ENCODE results near the gene ESPNL.

ESPNL gene

DNA sequence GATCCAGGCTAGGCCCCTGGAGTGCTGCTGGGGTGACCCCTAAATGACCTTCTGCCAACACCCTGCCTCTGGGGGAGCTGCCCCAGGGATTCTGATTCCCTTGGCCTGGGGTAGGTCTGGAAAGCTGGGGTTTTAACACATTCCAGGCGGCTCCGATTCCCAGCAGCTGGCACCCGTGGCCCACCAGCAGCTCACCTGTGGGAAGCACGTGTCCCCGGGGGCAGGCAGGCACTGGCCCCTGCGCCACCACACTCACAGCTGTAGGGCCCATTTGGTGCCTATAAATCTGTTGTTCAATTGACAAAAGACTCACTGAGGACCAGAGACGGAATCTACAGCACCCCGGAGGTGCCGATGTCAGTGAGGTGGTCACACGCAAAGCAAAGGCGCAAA is 34.2 kb downstream of the ESPNL start:
- H3K36me3 Mint-ChIP-seq (ENCODE audit: insufficient read depth), result no peaks in the 10 kb centered on the region
- no peak overlapping the region for H3K4me3 Mint-ChIP-seq
- H3K27ac Mint-ChIP-seq (ENCODE audit: low read depth), result no peak overlapping the region
- H3K27me3 Mint-ChIP-seq, result no peaks in the 10 kb centered on the region
- H3K9me3 Mint-ChIP-seq, result no peaks in the 10 kb centered on the region
- H3K4me1 Mint-ChIP-seq, result no peaks in the 10 kb centered on the region
- DNase-seq (ENCODE audit: low spot score in 2 of 2), result no peak
- ATAC-seq (replicated peaks; ENCODE audit: extremely low read depth, poor library complexity, severe bottlenecking), result no peak

DNA sequence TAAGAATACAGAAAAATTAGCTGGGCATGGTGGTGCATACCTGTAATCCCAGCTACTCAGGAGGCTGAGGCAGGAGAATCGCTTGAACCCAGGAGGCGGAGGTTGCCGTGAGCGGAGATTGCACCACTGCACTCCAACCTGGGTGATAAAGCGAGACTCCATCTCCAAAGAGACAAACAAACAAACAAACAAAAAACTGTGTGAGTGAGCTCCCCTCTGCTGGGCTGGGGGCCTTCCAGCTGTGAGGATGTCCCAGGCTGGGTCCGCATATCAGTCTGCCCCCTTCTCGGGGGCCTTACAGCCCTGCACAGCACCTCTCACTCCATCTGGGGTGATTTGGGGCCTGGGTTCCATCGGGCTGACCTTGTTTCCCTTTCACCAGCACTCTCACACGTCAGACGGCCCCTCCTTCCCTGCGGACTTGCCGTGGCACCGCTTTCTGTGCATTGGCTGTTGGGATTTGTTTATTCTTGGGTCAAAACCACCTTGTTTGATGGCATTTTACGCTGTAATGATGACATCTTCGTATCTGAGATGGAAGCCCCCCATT is 35.5 kb downstream of the ESPNL start:
- no peak overlapping the region for H3K4me3 Mint-ChIP-seq

DNA sequence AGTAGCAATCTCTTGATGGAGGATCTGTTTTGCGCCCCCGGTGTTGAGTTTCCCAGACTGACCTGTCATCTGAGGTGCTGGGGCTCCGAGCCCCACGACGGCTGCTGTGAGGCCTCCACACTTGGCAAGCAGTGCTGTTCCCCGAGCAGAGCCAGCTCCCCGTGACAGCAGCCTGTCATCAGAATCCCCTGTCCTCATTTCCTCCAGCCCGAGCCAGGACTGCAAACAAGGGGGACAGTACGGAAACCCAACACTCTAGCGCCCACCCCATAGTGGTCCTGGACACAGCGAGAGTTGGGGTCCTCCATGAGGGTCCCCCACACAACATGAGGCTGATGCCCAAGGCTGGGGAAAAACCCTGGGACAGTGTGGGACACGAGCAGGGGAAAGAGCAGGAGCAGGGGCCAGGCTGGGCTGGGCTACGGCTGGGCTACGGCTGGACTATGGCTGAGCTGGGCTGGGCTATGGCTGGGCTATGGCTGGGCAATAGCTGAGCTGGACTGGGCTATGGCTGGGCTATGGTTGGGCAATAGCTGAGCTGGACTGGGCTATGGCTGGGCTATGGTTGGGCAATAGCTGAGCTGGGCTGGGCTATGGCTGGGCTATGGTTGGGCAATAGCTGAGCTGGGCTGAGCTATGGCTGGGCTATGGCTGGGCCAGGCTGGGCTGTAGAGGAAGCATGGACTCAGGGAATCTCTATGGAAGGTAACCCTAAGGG is 36.8 kb downstream of the ESPNL start:
- DNase-seq (ENCODE audit: low spot score in 2 of 2) (no peak), ATAC-seq (replicated peaks; ENCODE audit: extremely low read depth, poor library complexity, severe bottlenecking) (no peak)
- Mint-ChIP-seq H3K36me3 (ENCODE audit: insufficient read depth) (no peaks in the 10 kb centered on the region), H3K4me1 (peaks cover 8% of the 10 kb centered on the region), H3K9me3 (no peaks in the 10 kb centered on the region), H3K27me3 (no peaks in the 10 kb centered on the region), H3K4me3 (no peak overlapping the region), H3K27ac (ENCODE audit: low read depth) (no peak overlapping the region)

More for the DNA sequence above, 35.5 kb downstream of the ESPNL start:
- Mint-ChIP-seq H3K27ac (ENCODE audit: low read depth) (no peak overlapping the region), H3K36me3 (ENCODE audit: insufficient read depth) (no peaks in the 10 kb centered on the region), H3K4me1 (no peaks in the 10 kb centered on the region), H3K27me3 (no peaks in the 10 kb centered on the region), H3K9me3 (no peaks in the 10 kb centered on the region)
- no peak for DNase-seq (ENCODE audit: low spot score in 2 of 2)
- no peak for ATAC-seq (replicated peaks; ENCODE audit: extremely low read depth, poor library complexity, severe bottlenecking)

DNA sequence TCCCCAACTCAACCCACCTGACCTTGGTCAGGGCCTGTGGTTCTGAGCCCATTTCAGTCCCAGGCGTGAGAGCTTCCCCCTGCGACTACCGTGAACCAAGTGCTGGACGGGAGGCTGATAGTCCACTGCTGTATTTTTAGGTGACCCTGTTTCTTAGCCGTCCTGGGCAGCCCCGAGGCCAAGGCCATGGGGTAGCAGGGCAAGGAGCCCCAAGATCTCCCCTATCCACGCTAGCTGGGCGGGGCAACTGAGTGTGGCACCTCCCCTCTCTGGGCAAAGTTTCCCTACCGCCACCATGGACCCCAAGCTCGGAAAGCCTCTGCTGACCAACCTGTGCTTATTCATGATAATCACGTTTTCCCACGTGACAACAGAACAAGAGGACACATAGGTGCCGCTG is 37.7 kb downstream of the ESPNL start:
- H3K36me3 Mint-ChIP-seq (ENCODE audit: insufficient read depth), result no peaks in the 10 kb centered on the region
- peaks cover 10% of the 10 kb centered on the region for H3K4me1 Mint-ChIP-seq
- no peak overlapping the region for H3K27ac Mint-ChIP-seq (ENCODE audit: low read depth)
- DNase-seq (ENCODE audit: low spot score in 2 of 2) (no peak), ATAC-seq (replicated peaks; ENCODE audit: extremely low read depth, poor library complexity, severe bottlenecking) (no peak)
- H3K9me3 Mint-ChIP-seq, result no peaks in the 10 kb centered on the region
- no peaks in the 10 kb centered on the region for H3K27me3 Mint-ChIP-seq
- no peak overlapping the region for H3K4me3 Mint-ChIP-seq

DNA sequence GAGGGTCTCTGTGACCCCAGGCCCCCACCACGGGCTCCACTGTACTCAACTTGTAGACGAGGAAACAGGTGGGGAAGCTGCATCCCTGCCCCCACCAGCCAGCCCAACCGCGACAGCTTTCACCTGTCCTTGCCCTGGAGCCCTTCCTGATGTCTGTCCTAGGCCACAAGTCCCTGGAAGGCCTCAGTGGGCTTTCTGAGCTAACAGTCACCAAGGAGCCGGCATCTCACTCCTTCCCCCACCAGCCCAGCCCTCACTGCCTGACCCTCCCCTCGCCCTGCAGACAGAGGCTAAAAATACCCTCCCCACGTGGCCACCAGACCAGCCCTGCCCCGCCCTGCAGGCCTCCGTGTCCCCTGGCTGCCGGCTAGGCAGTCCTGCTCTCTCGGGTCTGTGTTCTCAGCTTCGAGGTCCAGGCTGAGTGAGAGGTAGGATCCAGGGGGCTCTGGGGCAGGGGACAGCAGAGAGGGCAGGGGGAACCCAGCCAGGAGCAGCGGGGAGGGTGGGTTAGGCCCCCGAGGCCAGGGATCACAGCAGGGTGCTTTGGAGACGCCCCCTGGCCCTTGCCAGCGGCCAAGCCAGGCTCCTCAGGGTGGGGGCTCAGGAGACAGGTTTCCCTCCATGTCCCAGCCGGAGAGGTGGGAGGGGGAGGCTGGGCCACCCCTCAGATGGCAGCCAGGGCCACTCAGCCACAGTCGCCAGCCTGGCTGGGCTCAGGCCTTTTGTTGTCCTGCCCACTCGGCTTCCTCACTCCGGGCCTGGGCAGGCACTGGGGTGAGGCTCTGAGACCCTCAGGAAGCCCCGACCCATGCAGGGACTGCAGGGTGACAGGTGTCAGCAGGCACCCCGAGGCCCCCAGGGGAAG is 38.4 kb downstream of the ESPNL start, which contains the start of gene KLHL30:
KLHL30 (plus strand) TSS at position 338 of the 865 bp plus-strand sequence. CDS start 2,087 bp downstream, outside the sequence.
- Mint-ChIP-seq H3K4me1 (peaks cover 10% of the 10 kb centered on the region), H3K4me3 (no peak within 1 kb of the TSS), H3K27ac (ENCODE audit: low read depth) (no peak within 1 kb of the TSS), H3K27me3 (no peaks in the 10 kb centered on the region), H3K9me3 (no peaks in the 10 kb centered on the region), H3K36me3 (ENCODE audit: insufficient read depth) (no peaks in the 10 kb centered on the region)
- no peak for DNase-seq (ENCODE audit: low spot score in 2 of 2)
- no peak for ATAC-seq (replicated peaks; ENCODE audit: extremely low read depth, poor library complexity, severe bottlenecking)

DNA sequence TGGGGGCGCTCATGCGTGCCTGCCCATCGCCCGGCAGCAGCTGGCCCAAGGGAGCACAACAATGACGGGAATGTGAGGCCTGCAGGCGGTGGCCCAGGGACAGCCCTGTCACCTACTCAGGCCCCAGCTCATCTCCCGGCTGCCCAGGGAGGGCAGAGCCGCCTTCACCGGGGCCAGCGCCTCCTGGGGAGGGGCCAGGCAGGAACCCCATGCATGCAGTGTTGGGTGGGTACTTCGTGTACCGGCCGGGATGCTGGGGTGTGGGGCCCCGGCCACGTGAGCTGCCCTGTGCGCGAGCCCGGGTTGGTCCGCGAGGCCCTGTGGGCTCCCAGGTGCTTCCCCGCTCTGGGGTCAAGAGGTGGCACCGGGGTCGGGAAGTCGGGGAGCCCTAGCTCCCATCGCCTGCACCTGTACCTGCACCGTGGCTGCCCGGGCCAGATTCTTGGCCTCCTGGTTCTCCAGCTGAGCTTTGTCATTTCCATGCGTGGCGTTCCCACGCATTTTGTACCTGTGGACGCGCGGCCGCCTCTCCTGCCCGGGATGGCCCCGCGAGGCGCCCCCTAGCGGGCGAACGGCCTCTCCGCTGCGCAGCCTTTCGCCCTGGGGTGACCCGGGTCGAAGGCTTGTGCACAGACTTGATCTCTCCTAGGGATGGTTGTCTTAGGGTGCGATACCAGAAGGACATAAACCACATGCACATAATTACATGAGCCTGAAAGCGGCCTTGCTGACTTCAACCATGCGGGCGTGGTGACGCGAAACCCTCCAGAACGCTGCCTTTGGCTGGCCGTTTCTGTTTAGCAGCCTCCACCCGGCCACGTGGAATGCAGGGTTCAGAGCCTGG is 39.3 kb downstream of the ESPNL start:
- Mint-ChIP-seq H3K4me1 (peaks cover 15% of the 10 kb centered on the region), H3K4me3 (no peak overlapping the region), H3K36me3 (ENCODE audit: insufficient read depth) (no peaks in the 10 kb centered on the region), H3K27me3 (no peaks in the 10 kb centered on the region), H3K27ac (ENCODE audit: low read depth) (no peak overlapping the region), H3K9me3 (no peaks in the 10 kb centered on the region)
- ATAC-seq (replicated peaks; ENCODE audit: extremely low read depth, poor library complexity, severe bottlenecking) (no peak), DNase-seq (ENCODE audit: low spot score in 2 of 2) (no peak)

DNA sequence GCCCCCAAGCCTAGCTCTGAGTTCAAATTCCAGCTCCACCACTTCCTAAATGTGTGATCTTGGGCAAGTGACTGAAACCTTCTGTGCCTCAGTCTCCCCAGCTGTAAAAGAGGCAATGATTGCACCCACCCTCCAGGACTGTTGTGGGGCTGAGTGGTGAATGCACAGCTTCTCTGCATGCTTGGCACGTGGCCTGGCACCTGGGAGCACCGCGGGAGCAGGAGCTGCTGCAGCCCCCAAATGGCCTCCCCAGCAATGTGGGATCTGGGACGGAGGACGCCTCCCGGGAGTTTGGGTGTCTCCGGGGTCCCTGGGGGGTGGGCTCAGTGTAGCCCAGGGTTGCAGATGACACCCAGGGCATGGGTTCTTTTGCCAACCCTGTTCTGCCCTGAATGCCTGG is 39.9 kb downstream of the ESPNL start:
- ATAC-seq (replicated peaks; ENCODE audit: extremely low read depth, poor library complexity, severe bottlenecking) (no peak), DNase-seq (ENCODE audit: low spot score in 2 of 2) (no peak)
- H3K27ac Mint-ChIP-seq (ENCODE audit: low read depth), result no peak overlapping the region
- H3K4me1 Mint-ChIP-seq, result peaks cover 15% of the 10 kb centered on the region
- no peaks in the 10 kb centered on the region for H3K36me3 Mint-ChIP-seq (ENCODE audit: insufficient read depth)
- H3K27me3 Mint-ChIP-seq, result no peaks in the 10 kb centered on the region
- H3K4me3 Mint-ChIP-seq, result no peak overlapping the region
- H3K9me3 Mint-ChIP-seq, result no peaks in the 10 kb centered on the region

DNA sequence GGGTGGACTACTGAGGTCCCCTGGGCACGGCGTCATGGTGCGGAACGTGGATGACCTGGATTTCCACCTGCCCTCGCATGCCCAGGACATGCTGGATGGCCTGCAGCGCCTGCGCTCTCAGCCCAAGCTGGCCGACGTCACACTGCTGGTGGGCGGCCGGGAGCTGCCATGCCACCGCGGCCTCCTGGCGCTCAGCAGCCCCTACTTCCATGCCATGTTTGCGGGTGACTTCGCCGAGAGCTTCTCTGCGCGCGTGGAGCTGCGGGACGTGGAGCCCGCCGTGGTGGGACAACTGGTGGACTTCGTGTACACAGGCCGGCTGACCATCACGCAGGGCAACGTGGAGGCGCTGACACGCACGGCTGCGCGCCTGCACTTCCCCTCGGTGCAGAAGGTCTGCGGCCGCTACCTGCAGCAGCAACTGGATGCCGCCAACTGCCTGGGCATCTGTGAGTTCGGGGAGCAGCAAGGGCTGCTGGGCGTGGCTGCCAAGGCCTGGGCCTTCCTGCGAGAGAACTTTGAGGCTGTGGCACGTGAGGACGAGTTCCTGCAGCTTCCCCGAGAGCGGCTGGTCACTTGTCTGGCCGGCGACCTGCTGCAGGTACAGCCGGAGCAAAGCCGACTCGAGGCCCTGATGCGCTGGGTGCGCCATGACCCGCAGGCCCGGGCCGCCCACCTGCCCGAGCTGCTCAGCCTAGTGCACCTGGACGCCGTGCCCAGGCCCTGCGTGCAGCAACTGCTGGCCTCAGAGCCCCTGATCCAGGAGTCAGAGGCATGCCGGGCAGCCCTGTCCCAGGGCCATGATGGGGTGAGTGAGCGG is 40.8 kb downstream of the ESPNL start:
- H3K27me3 Mint-ChIP-seq, result no peaks in the 10 kb centered on the region
- H3K27ac Mint-ChIP-seq (ENCODE audit: low read depth), result no peak overlapping the region
- peaks cover 15% of the 10 kb centered on the region for H3K4me1 Mint-ChIP-seq
- ATAC-seq (replicated peaks; ENCODE audit: extremely low read depth, poor library complexity, severe bottlenecking) (no peak), DNase-seq (ENCODE audit: low spot score in 2 of 2) (no peak)
- no peaks in the 10 kb centered on the region for H3K36me3 Mint-ChIP-seq (ENCODE audit: insufficient read depth)
- H3K9me3 Mint-ChIP-seq, result no peaks in the 10 kb centered on the region
- no peak overlapping the region for H3K4me3 Mint-ChIP-seq

DNA sequence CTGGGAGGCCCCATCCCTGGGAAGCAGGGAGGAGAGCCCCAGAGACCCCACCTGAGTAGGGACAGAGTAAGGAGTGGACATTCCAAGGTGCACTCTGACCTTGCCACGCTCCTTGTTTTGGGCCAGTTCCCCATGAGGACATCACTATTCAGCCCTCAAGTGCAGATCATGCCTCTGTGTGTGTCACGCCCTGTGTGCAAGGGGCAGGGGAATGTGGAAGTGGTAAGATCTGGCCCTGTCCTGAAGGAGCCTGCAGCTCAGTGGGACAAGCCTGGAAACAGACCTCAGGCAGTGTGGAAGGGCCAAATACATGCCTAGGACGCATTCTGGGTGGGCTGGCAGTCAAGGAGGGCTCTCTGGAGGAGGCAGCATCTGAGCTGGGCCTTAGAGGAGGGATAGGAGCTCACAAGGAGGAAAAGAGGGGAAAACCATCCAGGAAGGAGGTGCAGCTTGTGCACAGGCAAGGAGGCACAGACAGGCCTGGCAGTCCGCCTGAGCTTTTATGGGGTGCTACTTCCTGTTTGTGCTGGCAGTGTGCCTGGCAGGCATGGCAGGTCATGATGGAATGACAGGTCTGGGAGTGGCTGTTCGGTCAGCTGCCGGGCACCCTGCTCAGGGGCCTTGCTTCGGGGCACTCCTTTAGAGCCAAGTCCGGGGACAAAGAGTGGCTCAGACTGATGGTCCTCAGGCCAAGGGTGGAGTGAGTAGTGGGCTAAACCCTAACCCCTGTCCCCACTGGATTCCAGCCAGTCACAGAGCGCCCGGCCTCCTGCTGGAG is 41.6 kb downstream of the ESPNL start:
- ATAC-seq (replicated peaks; ENCODE audit: extremely low read depth, poor library complexity, severe bottlenecking), result no peak
- Mint-ChIP-seq H3K9me3 (no peaks in the 10 kb centered on the region), H3K27me3 (no peaks in the 10 kb centered on the region), H3K27ac (ENCODE audit: low read depth) (peak overlapping the region; percentile 21), H3K36me3 (ENCODE audit: insufficient read depth) (no peaks in the 10 kb centered on the region), H3K4me3 (no peak overlapping the region), H3K4me1 (peaks cover 15% of the 10 kb centered on the region)
- no peak for DNase-seq (ENCODE audit: low spot score in 2 of 2)

DNA sequence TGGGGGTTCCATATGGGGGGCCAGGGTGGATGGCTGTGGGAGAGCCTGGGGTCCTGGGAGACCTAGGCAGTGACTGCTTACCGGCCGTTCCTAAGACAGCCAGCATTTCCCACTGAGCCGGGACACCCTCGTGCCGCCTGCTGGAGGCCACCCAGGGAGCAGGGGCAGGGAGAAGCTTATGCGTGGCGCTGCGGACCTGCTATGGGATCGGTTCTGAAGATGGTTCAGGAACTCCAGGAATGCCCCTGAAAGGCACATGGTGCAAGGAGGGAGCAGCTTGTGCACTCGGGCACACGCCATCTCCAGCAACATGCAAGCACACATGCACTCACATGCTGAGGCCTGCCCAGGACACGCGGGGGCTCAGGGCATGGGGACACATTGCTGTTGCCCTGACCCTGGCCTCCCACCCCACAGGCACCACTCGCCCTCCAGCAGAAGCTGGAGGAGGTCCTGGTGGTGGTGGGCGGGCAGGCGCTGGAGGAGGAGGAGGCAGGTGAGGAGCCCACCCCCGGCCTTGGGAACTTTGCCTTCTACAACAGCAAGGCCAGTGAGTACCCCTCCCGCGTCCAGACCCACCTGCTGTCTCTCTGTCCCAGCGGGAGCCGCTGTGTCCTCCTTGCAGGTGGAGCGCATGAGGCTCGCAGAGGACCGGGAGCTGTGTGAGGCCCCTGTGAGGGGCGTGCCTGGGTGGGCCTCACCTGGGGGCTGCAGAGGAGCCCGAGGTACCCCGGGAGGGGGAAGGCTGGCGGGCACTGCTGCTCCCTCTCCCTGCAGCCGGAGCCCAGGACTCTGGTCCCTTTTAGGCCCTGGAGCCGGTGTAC is 42.5 kb downstream of the ESPNL start:
- H3K4me1 Mint-ChIP-seq, result peaks cover 15% of the 10 kb centered on the region
- H3K27me3 Mint-ChIP-seq, result no peaks in the 10 kb centered on the region
- H3K36me3 Mint-ChIP-seq (ENCODE audit: insufficient read depth), result no peaks in the 10 kb centered on the region
- DNase-seq (ENCODE audit: low spot score in 2 of 2), result no peak
- ATAC-seq (replicated peaks; ENCODE audit: extremely low read depth, poor library complexity, severe bottlenecking), result no peak
- H3K4me3 Mint-ChIP-seq, result no peak overlapping the region
- H3K27ac Mint-ChIP-seq (ENCODE audit: low read depth), result no peak overlapping the region
- no peaks in the 10 kb centered on the region for H3K9me3 Mint-ChIP-seq

Data from central memory CD8-positive, alpha-beta T cell (primary cell).